Measurements from ENCODE around the gene KIF25. TPM values are rescaled to one million over a fixed set of nuclear protein-coding genes. Genes with fewer than 3 reads are reported as not detected.

KIF25 gene
- total RNA-seq, 1 donor from 2014 or later: 0.43 TPM

DNA sequence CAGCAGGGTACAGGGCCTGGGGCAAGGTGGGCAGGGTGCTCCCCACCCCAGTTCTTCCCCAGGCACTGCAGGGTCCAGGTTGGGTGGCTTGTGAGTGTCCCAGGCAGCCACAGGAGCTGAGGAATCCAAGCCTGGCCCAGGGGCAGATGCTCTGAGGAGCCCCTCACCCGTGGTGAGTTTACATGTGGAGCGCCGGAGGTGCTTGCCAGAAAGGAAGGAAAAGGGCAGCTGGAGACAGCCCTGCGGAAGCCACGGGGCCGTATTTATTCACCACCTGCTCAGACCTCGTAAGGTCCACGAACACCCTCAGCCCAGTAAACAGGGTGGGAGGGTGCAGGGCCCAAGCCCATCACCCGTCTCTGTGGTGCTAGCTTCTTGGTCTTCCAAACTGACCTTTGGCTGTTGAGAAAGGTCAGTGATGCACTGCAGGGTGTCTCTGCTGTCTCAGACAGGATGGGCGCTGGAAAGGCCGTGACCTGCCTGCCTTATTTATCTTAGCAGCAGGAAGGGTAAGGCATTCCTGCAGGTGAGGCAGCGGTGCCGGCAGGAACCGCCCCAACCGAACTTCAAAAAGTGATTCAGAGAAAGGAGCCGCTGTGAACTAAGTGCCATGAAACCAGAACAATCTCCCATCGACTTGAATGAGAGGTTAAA is 85.5 kb downstream of the KIF25 start:
- ATAC-seq (no peak), DNase-seq (ENCODE audit: low spot score) (no peak)

DNA sequence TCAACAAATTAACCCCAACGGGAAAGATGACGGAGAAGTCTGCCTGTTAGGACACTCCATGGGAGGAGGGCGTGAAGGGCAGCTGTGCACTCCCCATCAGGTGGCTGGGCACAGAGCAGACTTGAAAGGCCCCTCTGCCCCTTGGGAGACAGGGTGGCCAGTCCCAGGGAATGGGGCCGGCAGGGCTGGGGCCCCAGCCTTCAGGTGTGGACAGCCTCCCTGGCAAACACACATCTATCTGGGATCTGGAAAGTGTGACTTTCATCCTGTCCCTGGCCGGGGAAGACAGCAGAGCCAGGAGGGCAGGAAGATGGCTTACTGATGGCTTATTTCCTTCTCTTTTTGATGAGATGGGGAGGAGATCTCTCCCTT is 86.0 kb downstream of the KIF25 start:
- ATAC-seq (no peak), DNase-seq (ENCODE audit: low spot score) (no peak)

DNA sequence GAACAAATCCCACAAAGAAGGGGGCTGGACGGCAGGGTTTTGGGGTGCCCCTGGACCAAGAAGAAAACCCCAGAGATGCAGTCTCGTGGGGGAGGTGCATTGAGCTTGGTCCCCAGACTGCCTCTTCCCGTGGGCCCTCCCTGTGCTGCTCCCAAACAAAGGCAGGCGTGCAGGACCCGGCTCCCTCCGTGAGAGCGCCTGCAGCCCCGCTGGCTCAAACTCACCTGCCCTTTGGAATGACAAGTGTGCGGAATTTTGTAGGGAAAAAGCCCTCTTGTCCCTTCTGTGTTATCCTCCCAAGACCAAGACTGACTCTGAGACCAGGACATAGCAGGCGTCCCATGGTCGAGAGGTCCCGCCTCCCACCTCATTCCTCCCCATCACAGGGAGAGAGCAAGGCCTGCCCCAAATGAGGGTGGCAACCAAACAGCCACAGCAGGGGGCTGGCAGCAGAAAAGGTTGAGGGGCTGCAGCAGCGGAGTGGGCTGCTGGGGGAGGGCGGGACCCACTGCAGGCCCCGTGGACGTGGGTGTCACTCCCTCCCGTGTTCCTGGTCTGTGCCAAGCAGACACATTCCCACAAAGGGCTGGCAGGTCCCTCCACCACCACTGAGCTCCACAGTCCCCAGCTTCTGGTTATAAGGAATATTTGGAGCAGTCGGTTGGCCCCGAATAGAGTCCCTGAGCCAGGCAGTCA is 87.1 kb downstream of the KIF25 start:
- DNase-seq (ENCODE audit: low spot score) (no peak), ATAC-seq (no peak)

DNA sequence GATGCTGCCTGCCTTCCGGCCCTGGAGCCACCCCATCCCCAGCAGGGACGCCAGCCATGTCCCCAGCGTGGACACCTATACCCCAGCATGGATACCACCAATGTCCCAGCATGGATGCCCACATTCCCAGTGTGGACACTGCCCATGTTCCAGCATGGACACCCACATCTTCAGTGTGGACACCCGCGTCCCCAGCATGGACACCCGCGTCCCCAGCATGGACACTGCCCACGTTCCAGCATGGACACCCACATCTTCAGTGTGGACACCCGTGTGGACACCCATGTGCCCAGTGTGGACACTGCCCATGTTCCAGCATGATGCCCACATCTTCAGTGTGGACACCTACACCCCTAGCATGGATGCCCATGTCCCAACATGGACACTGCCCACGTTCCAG is 88.6 kb downstream of the KIF25 start:
- DNase-seq (ENCODE audit: low spot score) (no peak), ATAC-seq (no peak)

DNA sequence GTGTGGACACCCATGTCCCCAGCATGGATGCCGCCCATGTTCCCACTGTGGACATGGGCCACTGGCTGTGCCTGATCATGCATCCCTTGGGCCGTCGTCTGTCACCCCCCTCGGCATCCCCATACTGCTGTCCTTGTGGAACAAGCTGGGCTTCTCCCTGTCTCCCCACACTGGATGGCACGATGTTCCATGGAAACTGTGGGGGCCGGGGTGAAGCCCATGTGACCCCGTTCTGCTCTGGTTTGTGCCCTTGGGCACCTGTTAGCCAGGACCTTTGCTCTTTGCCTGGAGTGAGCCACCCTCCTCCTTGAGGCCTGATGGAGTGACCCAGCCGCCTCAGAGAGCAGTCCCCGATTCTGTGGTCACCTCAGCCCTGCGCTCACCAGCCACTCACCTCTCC is 89.1 kb downstream of the KIF25 start:
- ATAC-seq (no peak), DNase-seq (ENCODE audit: low spot score) (no peak)

DNA sequence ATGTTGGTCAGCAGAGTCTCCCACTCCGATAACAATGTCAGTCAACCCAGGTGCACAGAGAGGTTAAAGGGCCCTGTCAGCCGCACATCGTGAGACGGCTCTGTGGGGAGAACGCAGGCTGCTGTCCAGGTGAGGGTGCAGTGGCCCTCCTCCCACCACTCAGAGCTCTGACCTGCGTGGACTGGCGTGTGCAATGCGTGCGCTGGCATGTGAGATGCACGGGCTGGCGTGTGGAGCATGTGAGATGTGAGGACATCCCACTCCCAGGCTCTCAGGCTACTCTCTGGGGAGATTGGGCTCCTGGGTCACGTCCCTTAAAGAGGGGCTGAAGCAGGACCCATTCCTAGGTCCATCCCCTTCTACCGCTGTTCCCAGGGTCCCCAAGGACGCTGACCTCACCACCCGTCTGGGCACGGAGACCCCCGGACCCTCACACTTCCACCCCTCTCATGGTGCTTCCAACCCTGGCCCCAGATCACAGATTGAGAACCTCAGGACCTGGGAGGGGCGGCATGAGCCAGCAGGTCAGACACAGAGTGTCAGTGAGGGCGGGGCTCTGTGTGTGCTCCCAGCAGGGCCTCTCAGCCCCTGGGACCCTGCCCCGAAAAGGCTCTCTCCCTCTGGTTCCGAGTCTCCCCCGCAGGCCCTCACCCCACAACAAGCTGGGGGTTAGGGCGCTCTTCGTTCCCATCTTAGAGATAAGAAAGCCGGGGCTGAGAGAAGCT is 90.1 kb downstream of the KIF25 start:
- DNase-seq (ENCODE audit: low spot score): no peak
- no peak for ATAC-seq

DNA sequence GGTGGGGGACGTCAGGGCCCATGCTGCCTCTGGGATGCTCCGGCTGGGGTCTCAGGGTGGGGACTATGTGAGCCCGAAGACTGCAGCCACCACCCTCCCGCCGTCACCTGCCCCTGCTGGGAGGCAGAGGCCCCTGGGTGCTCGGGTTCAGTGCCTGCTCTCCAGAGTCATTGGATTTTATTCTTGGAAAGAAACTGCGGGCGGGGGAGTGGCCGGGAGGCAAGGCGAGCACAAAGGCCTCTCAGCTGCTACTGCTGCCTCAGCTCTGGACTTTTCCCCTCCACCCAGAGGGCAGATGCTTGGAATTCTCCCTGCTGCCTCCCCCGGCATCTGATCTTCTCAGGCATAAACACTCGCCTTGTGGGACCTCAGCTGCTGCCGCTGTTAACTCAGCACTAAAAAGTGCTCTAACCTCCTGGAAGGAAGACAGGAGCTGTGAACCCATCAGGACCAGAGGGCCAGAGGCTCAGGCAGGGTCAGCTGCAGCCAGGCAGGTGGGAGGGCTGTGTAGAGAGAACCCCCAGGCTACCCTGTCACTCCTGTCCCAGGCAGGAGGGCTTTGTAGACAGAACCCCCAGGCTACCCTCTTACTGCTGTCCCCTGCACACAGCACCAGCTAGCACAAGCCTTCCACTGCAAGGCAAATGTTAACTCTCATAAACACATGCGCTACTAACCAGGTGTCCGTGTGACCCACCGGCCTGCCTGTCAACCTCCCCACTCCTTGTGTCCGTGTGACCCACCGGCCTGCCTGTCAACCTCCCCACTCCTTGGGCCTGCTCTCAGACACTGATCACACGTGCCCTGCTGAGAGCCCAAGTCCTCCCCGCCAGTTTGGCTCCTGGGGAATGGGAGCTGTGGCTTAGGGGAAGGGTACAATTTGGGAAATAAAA is 90.9 kb downstream of the KIF25 start:
- DNase-seq (ENCODE audit: low spot score): no peak
- ATAC-seq: peak; percentile 30

DNA sequence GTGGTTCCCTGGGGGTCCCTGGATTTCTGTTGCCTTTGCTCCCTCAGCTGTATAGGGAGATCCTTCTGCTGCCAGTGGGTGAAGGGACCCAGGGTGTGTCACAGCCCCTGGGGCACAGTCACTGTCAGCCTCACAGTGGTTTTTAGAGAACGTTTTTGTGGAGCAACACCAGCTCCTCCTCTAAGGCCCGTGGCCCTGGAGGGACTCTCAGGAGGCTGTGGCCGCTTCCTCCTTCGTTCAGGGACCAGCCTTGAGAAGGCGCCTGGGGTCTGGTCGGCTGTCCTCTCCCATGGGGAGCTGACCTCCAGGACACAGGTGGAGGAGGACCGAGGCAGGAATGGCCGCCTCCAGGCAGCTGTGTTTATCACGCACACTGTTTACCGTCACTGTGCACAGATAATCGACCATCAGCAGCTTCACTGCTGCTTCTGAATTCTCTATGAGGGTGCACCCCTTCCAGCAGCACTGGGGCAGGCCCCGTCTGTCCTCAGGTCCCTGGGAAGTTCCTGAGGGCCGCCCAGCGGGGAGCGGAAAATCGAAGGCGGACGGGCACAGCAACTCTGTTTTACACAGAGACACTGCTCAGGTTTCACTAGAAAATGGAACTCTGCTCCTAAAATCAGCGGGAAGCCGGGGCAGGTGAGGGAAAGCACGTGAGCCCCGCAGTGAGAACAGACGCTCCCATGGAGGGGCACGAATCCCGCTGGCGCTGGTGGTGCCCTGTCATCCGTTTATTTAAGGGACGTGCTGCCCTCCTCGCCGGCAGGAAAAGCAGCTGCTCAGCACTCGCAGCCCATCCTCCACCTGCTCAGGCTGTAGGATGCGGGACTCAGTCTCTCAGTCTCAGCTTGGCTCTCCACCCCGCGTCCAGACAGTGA is 92.0 kb downstream of the KIF25 start:
- DNase-seq (ENCODE audit: low spot score) (no peak), ATAC-seq (no peak)

DNA sequence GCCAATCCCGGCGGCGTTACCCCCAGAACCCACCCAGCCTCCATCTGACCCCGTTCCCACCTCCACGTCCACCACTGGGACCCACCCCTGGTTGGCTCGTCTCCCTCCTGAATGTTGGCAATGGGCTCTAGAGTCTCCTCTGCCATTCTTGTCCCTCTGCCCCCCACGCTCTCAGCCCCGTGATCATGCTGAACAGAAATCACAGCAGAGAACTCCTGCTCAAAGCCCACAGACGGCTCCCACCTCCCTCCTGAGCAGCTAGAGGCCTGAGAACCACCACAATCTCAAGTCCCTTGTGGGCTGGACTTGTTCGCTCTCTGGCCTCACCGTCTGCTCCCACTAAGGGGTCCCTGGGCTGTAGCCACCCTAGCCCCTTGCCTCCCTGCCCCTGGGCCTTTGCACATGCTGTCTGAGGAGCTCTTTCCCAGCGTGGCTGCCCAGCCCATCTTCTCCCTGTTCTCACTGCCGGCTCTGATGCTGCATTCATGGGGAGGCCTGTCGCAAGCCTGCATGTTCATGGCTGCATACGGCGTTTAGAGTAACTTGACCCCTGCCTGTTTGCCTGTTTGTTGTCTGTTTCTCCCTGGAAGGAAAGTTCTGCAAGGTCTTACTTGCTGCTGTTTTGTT is 92.7 kb downstream of the KIF25 start:
- ATAC-seq: no peak
- no peak for DNase-seq (ENCODE audit: low spot score)

DNA sequence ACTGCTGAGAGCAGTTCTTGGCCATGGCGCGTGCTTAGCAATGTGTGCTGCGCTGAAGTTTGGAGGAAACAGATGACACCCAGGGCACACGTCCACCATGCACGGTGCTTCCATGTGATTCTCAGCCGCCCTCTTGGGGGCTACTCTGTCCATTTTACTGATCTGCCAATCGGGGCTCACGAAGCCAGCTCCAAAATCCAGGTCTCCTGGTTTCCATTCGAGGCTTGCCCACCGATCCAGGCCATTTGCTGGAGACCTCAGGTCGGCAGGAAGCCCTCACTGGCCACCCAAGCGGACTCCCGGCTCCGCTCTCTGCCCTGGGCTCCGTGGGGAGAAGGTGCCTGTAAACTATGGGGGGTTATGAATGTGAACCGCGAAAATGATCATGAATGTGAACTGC is 93.2 kb downstream of the KIF25 start:
- ATAC-seq (no peak), DNase-seq (ENCODE audit: low spot score) (no peak)

DNA sequence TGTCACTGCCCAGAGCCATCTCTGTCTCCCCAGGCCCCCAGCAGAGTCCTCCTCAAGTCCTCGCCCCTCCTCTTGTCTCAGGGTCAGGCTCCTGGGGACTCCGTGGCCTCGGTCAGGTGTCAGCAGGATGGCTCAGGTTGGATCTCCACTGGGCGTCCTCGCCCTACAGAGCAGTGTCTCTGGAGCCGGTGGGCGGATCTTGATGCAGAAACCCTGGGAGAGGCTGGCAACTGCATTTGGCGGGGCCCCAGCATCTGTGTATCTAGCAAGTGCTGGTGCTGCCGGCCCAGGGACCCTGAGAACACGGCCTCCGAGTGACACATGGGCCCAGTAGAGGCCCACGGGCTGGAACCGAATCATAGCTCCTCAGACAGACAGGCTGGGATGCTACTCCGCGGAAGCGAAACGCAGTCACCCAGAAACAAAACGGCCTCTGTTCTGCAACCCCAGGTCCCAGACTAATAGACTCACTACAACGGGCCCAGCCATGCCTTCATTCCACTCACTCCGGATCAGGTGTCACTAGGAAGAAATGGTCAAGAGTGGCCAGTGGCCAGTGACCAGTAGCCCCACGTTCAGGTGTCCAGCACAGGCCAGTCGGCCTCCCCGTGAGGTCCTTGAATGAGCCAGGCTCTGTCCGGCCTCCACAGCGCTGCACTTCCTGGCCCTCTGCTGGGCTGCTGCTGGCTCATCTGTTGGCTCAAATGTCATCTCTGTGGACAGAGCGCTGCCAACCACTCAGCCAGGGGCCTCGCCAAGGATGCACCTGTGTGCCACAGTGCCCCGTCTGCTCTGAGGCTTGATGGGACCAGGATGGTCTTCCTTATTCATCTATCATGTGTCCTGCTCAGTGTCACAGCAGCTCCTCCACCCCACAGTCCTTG is 94.2 kb downstream of the KIF25 start:
- ATAC-seq: no peak
- no peak for DNase-seq (ENCODE audit: low spot score)

DNA sequence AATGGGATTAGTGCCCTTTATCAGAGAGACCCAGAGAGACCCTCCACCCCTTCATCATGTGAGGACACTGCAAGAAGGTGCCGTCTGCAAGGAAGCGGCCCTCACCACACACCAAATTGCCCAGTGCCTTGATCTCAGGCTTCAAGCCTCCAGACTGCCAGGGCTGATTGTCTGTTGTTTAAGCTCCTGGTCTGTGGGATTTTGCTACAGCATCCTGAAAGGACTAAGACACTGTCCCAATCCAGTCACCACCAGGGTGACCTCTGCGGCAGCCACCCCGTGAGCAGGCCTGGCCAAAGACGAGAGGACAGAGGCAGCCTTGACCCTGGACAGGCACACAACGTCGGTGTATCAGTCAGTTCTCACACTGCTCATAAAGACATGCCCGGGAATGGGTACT is 95.1 kb downstream of the KIF25 start:
- no peak for ATAC-seq
- no peak for DNase-seq (ENCODE audit: low spot score)

DNA sequence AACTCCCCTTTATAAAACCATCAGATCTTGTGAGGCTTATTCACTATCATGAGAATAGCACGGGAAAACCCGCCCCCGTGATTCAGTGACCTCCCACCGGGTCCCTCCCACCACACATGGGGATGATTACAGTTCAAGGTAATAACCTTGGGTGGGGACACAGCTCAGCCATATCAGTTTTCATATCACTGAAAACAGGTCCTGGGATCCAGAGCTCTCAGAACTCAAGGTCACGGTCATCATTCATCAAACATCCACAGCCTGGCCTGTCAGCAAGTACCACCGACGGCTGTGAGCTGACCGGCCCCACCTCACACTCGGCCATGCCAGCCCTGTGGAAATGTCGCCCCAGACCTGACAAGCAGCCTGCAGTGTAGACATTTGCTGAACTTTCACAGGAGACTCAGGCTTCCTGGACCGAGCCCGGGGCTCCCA is 95.6 kb downstream of the KIF25 start:
- ATAC-seq (no peak), DNase-seq (ENCODE audit: low spot score) (no peak)

DNA sequence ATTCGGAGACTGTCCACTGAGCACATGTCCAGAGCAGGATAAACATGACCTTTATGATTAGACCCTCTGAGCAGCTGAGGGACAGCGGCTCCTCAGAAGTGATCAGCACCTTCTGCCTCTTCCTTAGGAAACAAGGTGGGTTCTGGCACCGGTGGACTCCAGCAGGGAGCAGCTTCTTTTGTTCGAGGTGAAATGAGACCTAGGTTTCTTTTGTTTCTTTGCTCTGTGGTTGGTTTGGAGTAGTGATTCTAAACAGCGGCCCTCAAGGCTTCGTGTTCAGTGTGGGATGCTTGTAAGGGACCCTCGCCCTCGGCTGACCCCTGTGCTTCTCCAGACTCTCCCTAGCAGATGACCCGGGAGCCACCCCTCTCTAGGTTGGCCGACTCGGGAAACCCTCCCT is 96.2 kb downstream of the KIF25 start:
- no peak for DNase-seq (ENCODE audit: low spot score)

More for the DNA sequence above, 96.2 kb downstream of the KIF25 start:
- no peak for ATAC-seq

Other genes starting within 250 kb of the KIF25 start
- gene AFDN, start 170.8 kb upstream of the KIF25 start, total RNA-seq: 92.5 TPM
- gene FRMD1, start 81.5 kb downstream of the KIF25 start, total RNA-seq: 0.10 TPM